Erythroblast (primary cell): ENCODE results near the gene PPP1R15A.
A peak's percentile ranks its signal among the peaks of the same experiment; 100 is the strongest.
"Not testable (repeated sequence)": the region's sequence is repeated elsewhere in the genome, so short reads cannot be mapped to it uniquely, and the experiment has no call there.

Experiments used
- DNase-seq, 2 experiments: peaks; one replicate each; lab custom pipeline; 2025; lab: John Stamatoyannopoulos, UW
- GATA1 ChIP-seq: IDR thresholded peaks from 2 replicates; pipeline ENCODE4 v1.6.1; 2011; ENCODE audit warnings: low read depth, mild to moderate bottlenecking, control low read depth, low read length, moderate library complexity
- POLR2A ChIP-seq: IDR thresholded peaks from 2 replicates; pipeline ENCODE4 v1.6.1; 2011; ENCODE audit warnings: mild to moderate bottlenecking, low read length

Gene PPP1R15A

GRCh38 chr19:48845384-48845783 is 26.8 kb upstream of the PPP1R15A start:
- TF ChIP-seq GATA1: no peak
- TF ChIP-seq POLR2A: no peak
- DNase-seq: no peak

GRCh38 chr19:48846659-48847058 is 25.6 kb upstream of the PPP1R15A start:
- DNase-seq: not testable (repeated sequence)

GRCh38 chr19:48852292-48852691 is 19.9 kb upstream of the PPP1R15A start:
- TF ChIP-seq POLR2A: no peak
- no peak for DNase-seq

GRCh38 chr19:48853483-48853882 is 18.7 kb upstream of the PPP1R15A start:
- DNase-seq: no peak
- TF ChIP-seq GATA1 (no peak), POLR2A (no peak)

GRCh38 chr19:48854103-48854502 is 18.1 kb upstream of the PPP1R15A start:
- DNase-seq: no peak
- no peak for TF ChIP-seq GATA1
- TF ChIP-seq POLR2A: no peak

GRCh38 chr19:48856921-48857320 is 15.3 kb upstream of the PPP1R15A start:
- no peak for TF ChIP-seq POLR2A
- TF ChIP-seq GATA1: no peak
- DNase-seq: no peak

GRCh38 chr19:48858984-48859710 is 13.1 kb upstream of the PPP1R15A start:
- DNase-seq: peak; percentile 80 to 83
- peak; percentile 48 for TF ChIP-seq POLR2A
- TF ChIP-seq GATA1: no peak

- TF ChIP-seq POLR2A (peak; percentile 19), GATA1 (no peak)
- DNase-seq: peak in 1 of 2 experiments; percentile 78
Measured at GRCh38 chr19:48859711-48860572, 12.3 kb upstream of the PPP1R15A start.

- DNase-seq: no peak
- TF ChIP-seq GATA1 (no peak), POLR2A (no peak)
Measured at GRCh38 chr19:48861313-48861712, 10.9 kb upstream of the PPP1R15A start.

GRCh38 chr19:48862827-48863226 is 9.4 kb upstream of the PPP1R15A start:
- DNase-seq: no peak
- TF ChIP-seq POLR2A: no peak
- TF ChIP-seq GATA1: no peak

GRCh38 chr19:48866692-48867091 is 5.5 kb upstream of the PPP1R15A start:
- no peak for DNase-seq
- TF ChIP-seq POLR2A (no peak), GATA1 (no peak)

GRCh38 chr19:48867123-48867745 is 5.0 kb upstream of the PPP1R15A start:
- peak; percentile 85 to 87 for DNase-seq
- TF ChIP-seq GATA1: no peak
- peak; percentile 24 for TF ChIP-seq POLR2A

GRCh38 chr19:48867746-48868113 is 4.5 kb upstream of the PPP1R15A start:
- TF ChIP-seq GATA1 (no peak), POLR2A (no peak)
- DNase-seq: no peak

GRCh38 chr19:48868114-48868886 is 3.9 kb upstream of the PPP1R15A start, which contains the start of gene PLEKHA4:
PLEKHA4 (minus strand) TSS chr19:48868617; CDS start chr19:48867620, 997 bp downstream.
- no peak for DNase-seq

More at GRCh38 chr19:48868114-48868886, 3.9 kb upstream of the PPP1R15A start, which contains the start of gene PLEKHA4:
- TF ChIP-seq GATA1 (no peak), POLR2A (no peak)
